PFSK-1 (cell line): ENCODE results near the gene ULK4.

ENCODE experiments used
- POLR2AphosphoS5 ChIP-seq: IDR thresholded peaks from 2 replicates; pipeline ENCODE4 v1.6.1; 2012; ENCODE audit warnings: low read depth, mild to moderate bottlenecking, control low read depth, low read length, moderate library complexity
- TAF1 ChIP-seq: IDR thresholded peaks from 2 replicates; pipeline ENCODE4 v1.6.1; 2012; ENCODE audit warnings: low read length, control low read depth, borderline replicate concordance; ENCODE audit not compliant: insufficient read depth

- no peak for TF ChIP-seq POLR2AphosphoS5
- no peak for TF ChIP-seq TAF1
Observed at GRCh38 chr3:41710646-41711388, 251.1 kb downstream of the ULK4 start.
